ENCODE data around the gene CADM1. TPM values are rescaled to one million over a fixed set of nuclear protein-coding genes. Genes with fewer than 3 reads are reported as not detected.

Gene CADM1
- total RNA-seq, 1 donor from 2014 or later: not detected

- no peak overlapping the region for H3K4me3 Mint-ChIP-seq
- intact Hi-C loops (cut with micrococcal nuclease): no loop called here
- H3K4me1 Mint-ChIP-seq (ENCODE audit: low read depth): peaks cover 5% of the 10 kb centered on the region
- no peak for DNase-seq (ENCODE audit: low spot score)
- H3K27ac Mint-ChIP-seq: no peak overlapping the region
- H3K9me3 Mint-ChIP-seq: peaks cover 3% of the 10 kb centered on the region
- no peaks in the 10 kb centered on the region for H3K36me3 Mint-ChIP-seq (ENCODE audit: low read depth)
- H3K27me3 Mint-ChIP-seq (ENCODE audit: insufficient read depth): peaks cover 19% of the 10 kb centered on the region
These were observed 296.3 kb downstream of the CADM1 start for GRCh38 chr11:115207916-115208315.

- peaks cover 19% of the 10 kb centered on the region for H3K27me3 Mint-ChIP-seq (ENCODE audit: insufficient read depth)
- H3K9me3 Mint-ChIP-seq: peaks cover 3% of the 10 kb centered on the region
- DNase-seq (ENCODE audit: low spot score): no peak
- peaks cover 5% of the 10 kb centered on the region for H3K4me1 Mint-ChIP-seq (ENCODE audit: low read depth)
- H3K27ac Mint-ChIP-seq: no peak overlapping the region
- no peaks in the 10 kb centered on the region for H3K36me3 Mint-ChIP-seq (ENCODE audit: low read depth)
- intact Hi-C loops (cut with micrococcal nuclease): no loop called here
- no peak overlapping the region for H3K4me3 Mint-ChIP-seq
These were observed 297.0 kb downstream of the CADM1 start for GRCh38 chr11:115207166-115207591.

- H3K9me3 Mint-ChIP-seq: peaks cover 3% of the 10 kb centered on the region
- H3K27ac Mint-ChIP-seq: no peak overlapping the region
- intact Hi-C loops (cut with micrococcal nuclease): no loop called here
- no peaks in the 10 kb centered on the region for H3K36me3 Mint-ChIP-seq (ENCODE audit: low read depth)
- no peak overlapping the region for H3K4me3 Mint-ChIP-seq
- H3K27me3 Mint-ChIP-seq (ENCODE audit: insufficient read depth): peaks cover 19% of the 10 kb centered on the region
- no peak for DNase-seq (ENCODE audit: low spot score)
- H3K4me1 Mint-ChIP-seq (ENCODE audit: low read depth): peaks cover 6% of the 10 kb centered on the region
These were observed 297.7 kb downstream of the CADM1 start for GRCh38 chr11:115206365-115207022.

GRCh38 chr11:115202900-115203552 is 301.2 kb downstream of the CADM1 start:
- Mint-ChIP-seq H3K4me3 (no peak overlapping the region), H3K4me1 (ENCODE audit: low read depth) (peaks cover 8% of the 10 kb centered on the region), H3K27me3 (ENCODE audit: insufficient read depth) (peaks cover 24% of the 10 kb centered on the region), H3K9me3 (no peaks in the 10 kb centered on the region), H3K27ac (no peak overlapping the region), H3K36me3 (ENCODE audit: low read depth) (no peaks in the 10 kb centered on the region)
- DNase-seq (ENCODE audit: low spot score): no peak
- intact Hi-C loops (cut with micrococcal nuclease): no loop called here

DNA sequence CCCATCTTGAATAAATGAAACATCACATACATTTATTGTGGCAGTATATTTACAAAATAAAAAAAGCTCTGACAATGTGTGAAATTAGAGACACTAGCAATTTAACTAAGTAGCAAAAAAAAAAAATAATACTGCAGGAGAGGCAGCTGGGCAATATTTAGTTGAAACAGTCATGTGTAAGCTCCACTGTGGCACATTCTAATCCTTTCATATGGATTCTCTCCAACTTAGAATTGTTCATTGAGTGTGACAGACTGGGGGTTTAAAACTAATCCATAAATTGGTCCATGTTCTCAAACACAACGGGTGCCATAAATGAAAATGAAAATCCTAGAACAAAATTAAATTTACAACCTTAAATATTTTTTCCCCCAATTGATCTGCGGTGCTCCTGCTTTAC is 302.1 kb downstream of the CADM1 start:
- intact Hi-C loops (cut with micrococcal nuclease): no loop called here
- Mint-ChIP-seq H3K4me3 (no peak overlapping the region), H3K4me1 (ENCODE audit: low read depth) (peaks cover 8% of the 10 kb centered on the region), H3K36me3 (ENCODE audit: low read depth) (no peaks in the 10 kb centered on the region), H3K27ac (no peak overlapping the region), H3K27me3 (ENCODE audit: insufficient read depth) (peaks cover 21% of the 10 kb centered on the region), H3K9me3 (no peaks in the 10 kb centered on the region)
- DNase-seq (ENCODE audit: low spot score): no peak

GRCh38 chr11:115201111-115201792 is 303.0 kb downstream of the CADM1 start:
- no peaks in the 10 kb centered on the region for H3K36me3 Mint-ChIP-seq (ENCODE audit: low read depth)
- no peak for DNase-seq (ENCODE audit: low spot score)
- H3K27me3 Mint-ChIP-seq (ENCODE audit: insufficient read depth): peaks cover 13% of the 10 kb centered on the region
- no peak overlapping the region for H3K4me3 Mint-ChIP-seq
- H3K9me3 Mint-ChIP-seq: no peaks in the 10 kb centered on the region
- H3K4me1 Mint-ChIP-seq (ENCODE audit: low read depth): peaks cover 8% of the 10 kb centered on the region
- H3K27ac Mint-ChIP-seq: no peak overlapping the region
- intact Hi-C loops (cut with micrococcal nuclease): no loop called here

DNA sequence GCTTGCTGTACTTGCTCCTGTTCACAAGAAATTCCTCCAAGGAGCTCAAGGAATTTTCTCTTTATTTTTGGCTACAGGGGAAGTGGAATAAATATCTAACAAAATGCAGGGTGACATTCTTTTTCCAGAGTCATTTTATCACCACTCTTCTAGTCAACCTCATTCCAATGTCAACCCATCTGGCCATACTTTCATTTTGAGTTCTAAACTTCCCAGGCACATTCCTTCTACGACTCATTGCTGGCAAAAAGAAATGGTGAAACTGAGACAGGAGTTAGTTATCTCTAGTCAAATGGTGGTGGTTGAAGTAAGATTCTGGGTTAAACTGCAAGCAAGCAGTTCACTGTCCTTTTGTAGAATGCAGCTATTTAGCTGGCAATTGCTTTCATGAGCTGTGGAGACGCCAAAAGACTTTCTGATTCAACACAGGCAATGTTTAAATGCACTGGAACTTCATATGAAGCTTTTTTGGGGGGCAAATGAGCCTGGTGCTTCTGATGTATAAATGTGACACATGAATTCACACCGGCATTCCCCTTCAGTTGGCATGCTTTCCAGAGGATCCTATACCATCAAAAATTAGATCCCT is 304.6 kb downstream of the CADM1 start:
- DNase-seq (ENCODE audit: low spot score): no peak
- intact Hi-C loops (cut with micrococcal nuclease): no loop called here
- no peaks in the 10 kb centered on the region for H3K9me3 Mint-ChIP-seq
- peaks cover 10% of the 10 kb centered on the region for H3K4me1 Mint-ChIP-seq (ENCODE audit: low read depth)
- no peak overlapping the region for H3K4me3 Mint-ChIP-seq
- H3K27ac Mint-ChIP-seq: no peak overlapping the region
- H3K36me3 Mint-ChIP-seq (ENCODE audit: low read depth): no peaks in the 10 kb centered on the region
- H3K27me3 Mint-ChIP-seq (ENCODE audit: insufficient read depth): peaks cover 5% of the 10 kb centered on the region

GRCh38 chr11:115198321-115198741 is 305.9 kb downstream of the CADM1 start:
- intact Hi-C loops (cut with micrococcal nuclease): no loop called here
- Mint-ChIP-seq H3K36me3 (ENCODE audit: low read depth) (no peaks in the 10 kb centered on the region), H3K27ac (no peak overlapping the region)

GRCh38 chr11:115197433-115197832 is 306.8 kb downstream of the CADM1 start:
- Mint-ChIP-seq H3K9me3 (no peaks in the 10 kb centered on the region), H3K27me3 (ENCODE audit: insufficient read depth) (peaks cover 7% of the 10 kb centered on the region), H3K36me3 (ENCODE audit: low read depth) (no peaks in the 10 kb centered on the region), H3K4me1 (ENCODE audit: low read depth) (peaks cover 20% of the 10 kb centered on the region), H3K27ac (no peak overlapping the region), H3K4me3 (no peak overlapping the region)
- intact Hi-C loops (cut with micrococcal nuclease): no loop called here
- no peak for DNase-seq (ENCODE audit: low spot score)

More at GRCh38 chr11:115198321-115198741, 305.9 kb downstream of the CADM1 start:
- Mint-ChIP-seq H3K9me3 (no peaks in the 10 kb centered on the region), H3K4me1 (ENCODE audit: low read depth) (peaks cover 20% of the 10 kb centered on the region), H3K4me3 (no peak overlapping the region), H3K27me3 (ENCODE audit: insufficient read depth) (peaks cover 7% of the 10 kb centered on the region)
- DNase-seq (ENCODE audit: low spot score): no peak

- no peak overlapping the region for H3K4me3 Mint-ChIP-seq
- no peak for DNase-seq (ENCODE audit: low spot score)
- no peaks in the 10 kb centered on the region for H3K36me3 Mint-ChIP-seq (ENCODE audit: low read depth)
- H3K9me3 Mint-ChIP-seq: no peaks in the 10 kb centered on the region
- no peak overlapping the region for H3K27ac Mint-ChIP-seq
- peaks cover 20% of the 10 kb centered on the region for H3K4me1 Mint-ChIP-seq (ENCODE audit: low read depth)
- peaks cover 7% of the 10 kb centered on the region for H3K27me3 Mint-ChIP-seq (ENCODE audit: insufficient read depth)
- intact Hi-C loops (cut with micrococcal nuclease): no loop called here
These were observed 307.2 kb downstream of the CADM1 start for GRCh38 chr11:115197031-115197430.

DNA sequence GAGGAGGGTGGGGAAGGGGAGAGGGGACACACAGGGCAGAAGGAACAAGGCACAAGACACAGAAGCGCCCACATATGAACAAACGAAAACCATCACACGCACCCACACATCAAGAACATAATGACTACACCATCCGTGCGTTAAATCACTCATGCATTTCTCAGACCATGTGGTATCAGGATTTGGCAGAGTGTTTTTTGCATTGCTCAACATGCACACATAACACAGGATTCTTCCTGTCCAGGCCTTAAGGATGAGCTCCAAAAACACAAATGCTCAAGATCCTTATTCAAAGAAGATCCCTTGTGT is 309.5 kb downstream of the CADM1 start:
- peak overlapping the region; percentile 40 for H3K27ac Mint-ChIP-seq
- H3K27me3 Mint-ChIP-seq (ENCODE audit: insufficient read depth): peaks cover 7% of the 10 kb centered on the region
- peaks cover 12% of the 10 kb centered on the region for H3K4me1 Mint-ChIP-seq (ENCODE audit: low read depth)
- DNase-seq (ENCODE audit: low spot score): no peak
- H3K4me3 Mint-ChIP-seq: no peak overlapping the region
- intact Hi-C loops (cut with micrococcal nuclease): loop anchor here (1.0 kb wide), 1 partner anchor 28 kb away; no protein-coding TSS in a partner anchor
- no peaks in the 10 kb centered on the region for H3K36me3 Mint-ChIP-seq (ENCODE audit: low read depth)
- H3K9me3 Mint-ChIP-seq: no peaks in the 10 kb centered on the region

GRCh38 chr11:115193914-115194801 is 310.1 kb downstream of the CADM1 start:
- Mint-ChIP-seq H3K4me1 (ENCODE audit: low read depth) (peaks cover 12% of the 10 kb centered on the region), H3K27ac (peak overlapping the region; percentile 40), H3K27me3 (ENCODE audit: insufficient read depth) (peaks cover 7% of the 10 kb centered on the region), H3K9me3 (no peaks in the 10 kb centered on the region), H3K4me3 (no peak overlapping the region), H3K36me3 (ENCODE audit: low read depth) (no peaks in the 10 kb centered on the region)
- intact Hi-C loops (cut with micrococcal nuclease): loop anchor here (1.0 kb wide), 1 partner anchor 28 kb away; no protein-coding TSS in a partner anchor
- no peak for DNase-seq (ENCODE audit: low spot score)
